ENCODE measurements around the gene WDR77.
A peak's percentile ranks its signal among the peaks of the same experiment; 100 is the strongest.

WDR77 gene

DNA sequence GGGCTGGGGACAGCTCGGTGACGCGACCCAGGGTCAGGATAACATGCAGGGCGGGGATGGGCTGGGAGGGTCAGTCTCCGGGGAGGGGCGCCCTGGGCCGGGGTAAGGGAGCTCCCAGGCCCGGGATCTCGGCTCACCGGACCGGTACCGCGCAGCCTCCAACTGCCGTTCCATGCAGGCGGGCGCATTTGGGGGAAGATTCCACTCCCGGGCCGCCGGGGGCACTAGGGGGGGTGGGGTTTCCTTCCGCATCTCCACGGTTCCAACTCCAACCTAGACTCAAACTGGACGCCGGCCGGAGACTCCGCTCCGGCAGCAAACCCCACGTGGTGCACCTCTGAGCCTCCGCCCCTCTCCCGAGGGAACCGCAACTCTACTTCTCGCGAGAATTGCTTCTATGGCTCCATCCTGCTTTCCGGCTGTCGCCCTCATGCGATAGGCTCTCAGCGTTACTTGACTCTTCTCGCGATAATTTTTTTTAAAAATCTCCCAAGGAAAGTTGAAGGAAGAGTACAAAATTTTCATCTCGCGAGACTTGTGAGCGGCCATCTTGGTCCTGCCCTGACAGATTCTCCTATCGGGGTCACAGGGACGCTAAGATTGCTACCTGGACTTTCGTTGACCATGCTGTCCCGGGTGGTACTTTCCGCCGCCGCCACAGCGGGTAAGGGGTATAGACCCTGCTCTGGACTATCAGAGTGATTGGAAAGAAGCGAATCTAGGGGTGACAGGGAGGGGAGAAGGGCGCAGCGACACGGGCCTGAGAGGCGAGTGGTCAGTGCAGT, at the start of gene WDR77, which contains the start of gene ATP5PB:
TSS of gene WDR77 (minus strand) at position 339 of the 785 bp plus-strand sequence. CDS start at position 252, 87 bp downstream.
TSS of gene ATP5PB (plus strand) at position 547 of the 785 bp plus-strand sequence. CDS start at position 625, 78 bp downstream.
- peak; percentile 79 to 89 (median 83) for DNase-seq (ENCODE audit: low read depth in 3 of 3)

DNA sequence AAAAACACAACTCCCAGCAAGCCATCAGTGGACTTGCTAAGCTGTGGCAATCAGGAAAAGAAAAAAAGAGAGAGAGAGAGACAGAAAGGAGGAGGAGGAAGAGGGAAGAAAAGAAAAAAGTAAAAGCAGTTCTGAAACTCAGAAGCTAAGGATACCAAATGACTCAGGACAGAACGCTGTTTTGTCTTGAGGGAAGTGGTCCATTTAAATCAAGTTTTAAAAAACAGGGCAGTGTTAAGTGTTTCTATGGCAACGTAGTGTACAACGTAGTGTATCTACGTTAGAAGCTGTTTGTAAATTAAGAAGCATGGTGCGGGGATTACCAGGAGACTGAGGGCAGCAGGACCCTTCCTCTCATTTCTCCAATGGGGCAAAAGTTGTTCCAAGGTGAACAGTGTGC, 48.5 kb upstream of the WDR77 start:
- no peak for DNase-seq (ENCODE audit: low read depth in 3 of 3)

DNA sequence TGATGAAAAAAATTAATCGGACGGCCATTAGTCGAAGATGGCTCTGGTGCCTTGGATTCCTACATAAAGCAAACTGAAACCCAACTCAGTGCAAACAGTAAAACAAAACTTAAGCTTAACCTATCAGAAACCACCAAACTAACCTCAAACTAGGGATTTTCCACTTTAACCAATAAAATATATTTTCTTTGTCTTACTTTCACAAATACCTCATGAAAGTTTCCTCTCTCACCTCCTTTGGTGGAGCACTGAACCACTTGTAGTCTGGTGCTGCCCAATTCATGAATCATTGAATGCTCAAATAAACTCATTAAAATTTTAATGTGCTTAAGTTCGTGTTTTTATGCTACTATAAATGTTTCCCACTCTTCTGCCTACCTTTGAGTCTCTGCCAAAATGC, 47.3 kb upstream of the WDR77 start:
- DNase-seq (ENCODE audit: low read depth in 3 of 3): no peak

DNA sequence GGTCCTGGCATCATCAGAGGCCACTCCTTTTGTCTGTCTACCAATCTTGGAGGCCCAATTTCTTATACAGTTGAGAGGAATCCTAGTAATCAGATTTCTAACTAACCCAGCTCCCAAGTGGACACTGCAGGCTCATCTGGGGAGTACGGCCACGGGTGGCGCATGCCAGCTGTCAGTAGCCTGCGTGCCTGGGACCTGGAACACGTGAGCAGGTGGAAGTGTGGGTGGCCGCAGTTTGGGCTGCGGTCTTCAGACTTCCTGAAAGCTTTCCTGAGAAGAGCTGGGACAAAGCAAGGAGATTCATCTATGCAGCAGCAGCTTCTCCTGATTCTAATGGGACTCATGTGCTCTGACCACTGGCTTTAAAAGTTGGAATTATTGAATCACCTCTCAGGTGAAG, 42.0 kb upstream of the WDR77 start:
- DNase-seq (ENCODE audit: low read depth in 3 of 3): no peak

DNA sequence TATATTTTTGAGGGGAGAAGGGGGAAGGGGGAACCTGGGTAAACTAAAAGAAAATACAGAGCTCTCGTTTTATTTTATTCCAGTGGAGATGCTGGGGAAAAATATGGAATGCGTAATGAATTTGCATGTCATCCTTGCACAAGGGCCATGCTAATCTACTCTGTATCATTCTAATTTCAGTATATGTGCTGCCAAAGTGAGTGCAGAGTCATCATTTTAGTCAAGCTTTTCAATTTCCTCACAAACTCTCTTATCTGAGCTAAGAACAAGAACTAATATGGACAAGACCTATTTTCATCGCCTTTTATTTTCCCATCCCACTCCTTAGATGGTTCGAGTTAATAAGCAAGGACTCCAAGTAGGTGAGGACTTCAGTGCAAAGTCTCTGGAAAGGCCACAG, 41.2 kb upstream of the WDR77 start:
- DNase-seq (ENCODE audit: low read depth in 3 of 3): no peak

DNA sequence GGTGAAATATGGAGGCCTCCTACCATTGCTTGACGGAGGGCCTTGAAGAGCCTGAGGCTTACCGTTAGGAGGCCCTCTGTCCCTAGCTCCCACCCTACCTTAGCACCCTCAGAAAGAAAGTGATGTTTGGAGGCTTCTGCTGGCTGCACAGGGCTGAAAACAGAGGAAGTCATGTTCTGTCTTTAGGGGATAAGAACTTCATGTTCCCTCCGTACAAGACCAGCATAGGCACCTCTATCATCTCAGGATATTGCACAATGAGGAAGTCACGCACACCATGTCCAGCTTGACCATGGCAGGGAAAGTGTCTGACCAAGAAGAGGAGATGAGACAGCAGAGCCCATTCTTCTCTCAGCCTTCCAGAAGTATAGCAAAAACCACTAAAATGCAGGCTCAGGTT, 40.5 kb upstream of the WDR77 start:
- no peak for DNase-seq (ENCODE audit: low read depth in 3 of 3)

DNA sequence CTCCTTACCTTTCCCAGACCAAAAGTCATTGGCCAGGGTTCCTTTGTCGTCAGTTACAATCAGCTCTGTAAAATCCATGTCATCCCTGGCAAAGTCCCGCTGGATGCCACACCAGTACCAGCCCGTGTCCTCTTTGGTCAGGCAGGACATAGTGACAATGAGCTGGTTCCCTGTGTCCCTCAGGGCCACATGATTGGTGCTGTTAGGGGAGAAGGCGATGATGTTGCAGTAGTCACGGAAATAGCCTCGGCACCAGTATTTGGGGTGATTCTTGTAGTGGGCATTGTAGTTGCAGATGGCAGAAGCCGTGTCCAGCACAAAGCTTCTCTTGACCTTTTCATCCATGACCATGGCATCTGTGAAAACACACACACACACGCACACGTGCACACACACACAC, 39.6 kb upstream of the WDR77 start:
- no peak for DNase-seq (ENCODE audit: low read depth in 3 of 3)

DNA sequence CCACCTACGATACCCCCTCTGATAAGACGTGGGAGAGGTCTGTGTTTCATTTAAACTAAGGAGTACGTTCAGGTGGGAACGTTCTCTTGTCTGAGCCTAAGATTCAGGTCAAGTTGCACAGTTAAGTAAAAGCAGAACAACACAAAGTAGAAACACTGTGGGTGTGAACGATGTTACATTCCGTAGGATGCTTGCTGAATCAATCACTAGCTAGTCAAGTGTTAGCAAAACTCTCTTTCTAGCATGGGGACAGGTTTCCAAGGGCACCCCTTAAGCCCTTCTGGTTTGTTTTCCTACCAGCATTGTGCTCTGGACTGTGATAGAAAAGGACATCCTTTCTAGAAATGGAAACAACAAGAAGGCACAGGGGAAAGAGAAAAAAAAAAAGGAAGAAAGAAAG, 38.1 kb upstream of the WDR77 start:
- DNase-seq (ENCODE audit: low read depth in 3 of 3): no peak

DNA sequence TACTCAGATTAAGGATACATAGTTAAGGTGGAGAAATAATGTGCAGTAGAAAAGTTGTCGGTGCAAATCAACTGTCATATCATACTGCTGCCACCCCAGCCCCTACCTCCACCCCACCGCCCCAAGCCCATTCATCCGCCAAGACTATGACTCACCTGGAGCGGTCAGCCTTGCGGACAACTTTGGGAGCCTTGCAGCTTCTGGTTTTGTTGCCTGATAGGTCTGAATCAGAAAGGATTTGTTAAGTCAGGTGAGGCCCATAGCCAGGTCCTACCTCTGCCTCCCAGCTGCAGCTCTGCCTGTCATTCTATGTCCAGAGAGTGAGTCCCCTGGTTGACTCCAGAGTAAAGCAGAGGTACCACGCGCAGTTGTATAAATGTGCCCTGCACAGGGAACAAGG, 37.4 kb upstream of the WDR77 start:
- no peak for DNase-seq (ENCODE audit: low read depth in 3 of 3)

DNA sequence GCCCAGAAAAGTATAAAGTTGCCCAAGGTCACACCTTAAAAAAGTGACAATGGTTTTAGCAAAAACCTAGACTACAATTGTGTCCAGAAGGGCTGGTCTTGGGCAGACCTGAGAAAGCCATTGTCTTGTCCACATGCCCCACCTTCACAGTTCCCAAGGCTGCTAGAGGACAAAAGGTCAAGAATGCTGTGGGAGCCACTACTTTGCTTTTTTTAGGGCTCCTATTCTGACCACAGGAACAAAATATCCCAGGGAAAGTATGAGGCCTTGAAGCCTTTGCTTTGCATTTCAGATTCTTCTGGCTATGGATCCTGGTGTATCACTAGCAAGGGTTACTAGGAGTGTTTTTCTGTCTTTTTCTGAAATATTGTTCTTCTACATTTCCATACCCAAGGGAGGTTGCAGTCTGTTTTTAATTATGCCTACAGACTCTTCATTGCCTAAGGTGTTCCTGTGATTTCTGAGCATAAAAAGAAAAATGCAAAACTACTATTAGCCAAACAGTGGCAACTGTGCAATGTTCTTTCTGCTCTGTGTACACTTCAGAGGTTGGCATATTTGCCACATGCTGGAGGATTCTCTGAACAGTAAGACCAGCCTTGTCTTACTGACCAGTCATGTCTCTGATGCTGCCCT, 35.5 kb upstream of the WDR77 start:
- no peak for DNase-seq (ENCODE audit: low read depth in 3 of 3)

DNA sequence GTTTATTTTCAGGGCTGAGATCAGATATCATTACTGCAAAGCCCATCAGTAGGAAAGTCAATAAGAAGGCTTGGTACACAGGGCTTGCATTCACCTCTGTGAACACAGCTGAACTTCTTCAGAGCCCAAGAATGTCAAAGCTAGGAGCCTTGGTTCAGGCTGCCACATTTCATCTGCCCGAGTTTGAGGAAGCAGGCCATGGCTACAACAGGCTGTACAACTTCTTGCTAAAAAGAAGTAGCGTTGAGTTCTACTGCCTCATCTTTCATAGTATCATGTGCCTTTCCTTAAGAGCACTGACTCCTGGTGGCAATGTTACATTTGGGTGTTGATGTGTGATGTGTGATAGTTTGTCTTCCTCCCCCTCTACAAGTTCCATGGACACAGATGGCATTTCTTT, 34.8 kb upstream of the WDR77 start:
- DNase-seq (ENCODE audit: low read depth in 3 of 3): no peak

DNA sequence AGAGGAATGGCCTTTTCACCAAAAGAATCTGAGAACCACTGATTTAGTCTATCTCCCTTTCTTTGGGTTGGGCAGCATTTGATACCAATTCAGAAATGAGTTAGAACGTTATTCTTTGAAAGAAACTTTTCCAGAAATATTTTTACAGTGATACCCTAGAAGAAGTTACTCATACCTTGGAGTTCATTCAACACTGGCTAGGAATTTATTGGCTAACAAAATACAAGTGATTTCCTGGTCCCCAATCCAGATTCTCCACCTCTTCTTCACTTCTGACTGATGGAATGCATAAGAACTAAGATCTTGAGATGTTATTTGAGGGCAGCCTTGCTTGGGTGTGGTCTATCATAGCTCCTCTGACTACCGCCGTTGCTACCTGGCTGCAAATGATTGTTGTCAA, 34.1 kb upstream of the WDR77 start:
- no peak for DNase-seq (ENCODE audit: low read depth in 3 of 3)

DNA sequence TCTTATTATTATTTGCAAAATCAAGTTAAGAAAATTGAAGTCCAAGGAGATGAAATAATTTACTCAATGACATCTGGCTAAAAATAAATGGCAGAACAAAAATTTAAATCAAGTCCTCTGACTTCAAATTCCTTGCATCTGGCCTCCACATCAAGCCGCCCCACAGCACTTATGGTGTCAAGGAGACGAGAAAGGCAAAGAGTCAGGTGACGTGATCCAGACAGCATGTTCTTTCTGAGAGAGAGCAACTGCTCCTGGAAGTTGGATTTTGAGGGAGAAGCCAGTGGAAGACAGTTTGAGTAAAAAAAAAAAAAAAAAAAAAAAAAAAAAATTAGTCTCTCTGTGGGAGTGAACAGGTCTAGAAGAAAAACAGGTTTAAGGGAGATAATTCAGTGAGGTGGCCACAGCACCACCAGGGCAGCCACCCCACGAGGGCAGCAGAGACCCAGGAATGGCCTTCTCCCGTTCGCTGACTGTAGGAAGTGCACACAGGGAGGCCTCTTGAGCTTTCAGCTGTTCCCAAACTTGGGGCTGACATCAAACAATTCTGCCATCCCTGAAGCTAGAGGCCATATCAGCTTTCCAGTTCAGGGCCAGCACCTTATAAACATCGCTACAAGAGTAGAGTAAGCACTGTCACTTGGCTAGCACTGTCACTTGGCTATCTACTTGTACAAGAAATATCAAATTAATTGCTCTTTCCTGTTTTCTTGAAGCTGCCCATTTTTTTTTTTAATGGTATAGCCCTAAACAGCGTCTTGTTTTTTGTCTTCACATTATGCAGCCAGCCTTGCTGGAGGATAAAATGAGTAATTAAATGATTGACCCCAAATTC, 32.5 kb upstream of the WDR77 start:
- DNase-seq (ENCODE audit: low read depth in 3 of 3): peak in 2 of 3 donors; percentile 40 to 51

DNA sequence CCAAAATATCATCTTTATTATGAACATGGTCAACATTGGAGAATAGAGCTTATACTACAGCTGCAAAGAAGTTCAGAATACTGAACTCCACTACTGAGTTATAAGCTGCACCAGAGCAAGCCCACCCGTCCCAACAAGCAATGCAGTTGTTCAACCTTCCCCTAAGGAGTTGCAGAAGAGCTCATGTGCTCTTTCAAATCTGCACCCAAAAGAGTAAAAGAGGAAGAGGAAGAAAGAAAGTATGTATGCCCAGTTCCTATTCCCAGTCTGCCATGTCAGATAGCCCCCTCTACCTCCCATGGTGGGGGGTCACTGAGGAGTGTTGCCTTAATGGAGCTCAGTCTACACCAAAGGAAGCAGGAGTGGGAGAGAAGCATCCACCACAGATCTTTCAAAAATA, 31.6 kb upstream of the WDR77 start:
- DNase-seq (ENCODE audit: low read depth in 3 of 3): no peak

DNA sequence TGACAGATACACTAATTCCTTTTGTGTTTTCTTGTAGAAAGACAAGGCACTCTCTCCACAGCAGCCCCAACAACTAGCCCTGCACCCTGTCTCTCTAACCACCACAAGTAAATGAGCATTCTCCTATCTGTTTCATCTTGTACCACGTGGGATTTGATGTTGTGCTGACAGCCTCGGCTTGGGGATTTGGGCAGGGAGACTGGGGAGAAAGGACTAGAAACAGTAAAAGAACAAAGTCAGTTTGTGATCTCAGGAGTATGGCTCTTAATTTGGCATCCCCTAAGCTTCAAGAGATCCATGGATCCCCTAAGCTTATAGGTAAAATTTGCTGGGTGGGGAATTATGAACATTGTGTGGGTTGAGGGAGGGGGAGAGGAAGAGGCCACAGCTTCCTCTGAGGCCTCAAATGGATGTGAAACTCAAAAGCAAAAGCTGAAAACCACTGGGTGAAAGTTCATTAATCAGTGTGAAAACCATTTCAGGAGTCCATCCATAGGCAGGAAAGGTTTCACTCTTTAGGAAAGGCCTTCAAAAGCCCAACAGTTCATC, 27.8 kb upstream of the WDR77 start:
- peak in 2 of 3 donors; percentile 18 to 22 for DNase-seq (ENCODE audit: low read depth in 3 of 3)

DNA sequence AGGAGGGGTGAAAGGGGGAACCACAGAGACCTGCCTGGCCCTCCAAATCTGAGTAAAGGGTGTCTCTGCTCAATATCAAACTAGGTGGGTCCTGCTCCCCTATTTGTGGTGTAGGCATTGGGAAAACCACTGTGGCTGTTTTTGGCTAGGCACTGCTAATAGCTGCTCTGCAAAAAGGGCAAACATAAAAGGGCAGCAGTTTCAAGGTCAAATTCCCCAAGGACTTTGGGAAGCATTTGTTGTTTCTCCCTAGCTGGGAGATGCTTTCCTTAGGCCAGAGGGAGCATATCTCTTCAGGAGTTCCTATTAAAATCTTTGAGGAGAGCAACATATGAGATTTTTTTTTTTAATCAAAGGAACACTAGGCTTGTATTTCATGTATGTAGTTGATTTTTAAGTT, 27.2 kb upstream of the WDR77 start:
- DNase-seq (ENCODE audit: low read depth in 3 of 3): no peak

DNA sequence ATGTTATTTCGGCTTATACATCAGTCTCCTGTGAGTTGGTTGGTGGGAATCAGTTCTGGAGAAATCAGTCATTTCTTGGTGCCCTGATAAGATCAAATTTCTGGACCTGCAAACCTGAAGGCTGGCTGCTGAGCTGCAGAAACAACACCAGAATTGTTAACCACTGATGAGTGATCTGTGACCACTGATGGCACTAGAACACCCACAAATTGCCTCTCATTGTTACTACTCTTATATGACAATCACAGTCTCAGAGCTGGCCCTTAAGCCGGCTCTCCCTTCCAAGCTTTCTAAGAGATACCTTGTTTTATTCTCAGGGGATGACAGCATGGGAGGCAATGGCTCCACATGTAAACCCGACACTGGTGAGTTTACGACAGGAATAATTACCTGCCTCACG, 26.6 kb upstream of the WDR77 start:
- peak in 2 of 3 donors; percentile 34 to 52 for DNase-seq (ENCODE audit: low read depth in 3 of 3)

DNA sequence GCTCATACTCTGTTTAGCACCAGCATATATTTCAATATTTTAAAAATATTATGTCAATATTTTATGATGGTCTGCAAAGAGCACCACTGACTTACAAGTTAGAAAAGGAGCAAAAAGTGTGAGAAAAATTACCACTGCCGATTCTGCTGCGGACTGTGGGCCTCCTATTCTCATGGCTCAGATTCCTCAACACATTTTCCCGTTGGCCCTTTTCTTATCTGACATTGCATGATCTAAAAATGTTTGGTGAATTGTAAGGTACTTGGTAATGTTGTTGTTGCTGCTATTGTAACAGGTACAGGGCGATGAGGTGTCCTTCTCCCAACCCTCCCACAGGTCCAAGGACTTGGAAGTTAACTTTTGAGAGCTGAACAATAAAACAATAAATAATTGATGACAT, 25.5 kb upstream of the WDR77 start:
- DNase-seq (ENCODE audit: low read depth in 3 of 3): no peak

DNA sequence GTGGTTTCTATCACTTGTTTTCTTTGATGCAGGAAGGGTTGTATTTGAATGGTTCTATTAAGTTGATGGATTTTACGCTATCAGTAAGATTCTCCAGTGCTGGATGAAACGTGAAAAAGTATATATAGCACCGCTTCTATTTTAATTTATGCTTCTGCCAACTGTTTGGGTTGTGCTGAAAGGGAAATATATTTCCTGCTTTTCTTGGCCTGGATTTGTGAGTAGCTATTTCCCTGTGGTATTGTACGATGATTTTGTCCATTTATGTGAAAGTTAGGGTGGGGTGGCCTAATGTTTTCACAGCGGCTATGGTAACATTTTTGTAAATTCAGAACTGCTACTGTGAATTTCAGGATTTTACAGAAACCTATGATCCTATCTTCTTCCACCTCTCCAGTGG, 25.1 kb upstream of the WDR77 start:
- DNase-seq (ENCODE audit: low read depth in 3 of 3): no peak

DNA sequence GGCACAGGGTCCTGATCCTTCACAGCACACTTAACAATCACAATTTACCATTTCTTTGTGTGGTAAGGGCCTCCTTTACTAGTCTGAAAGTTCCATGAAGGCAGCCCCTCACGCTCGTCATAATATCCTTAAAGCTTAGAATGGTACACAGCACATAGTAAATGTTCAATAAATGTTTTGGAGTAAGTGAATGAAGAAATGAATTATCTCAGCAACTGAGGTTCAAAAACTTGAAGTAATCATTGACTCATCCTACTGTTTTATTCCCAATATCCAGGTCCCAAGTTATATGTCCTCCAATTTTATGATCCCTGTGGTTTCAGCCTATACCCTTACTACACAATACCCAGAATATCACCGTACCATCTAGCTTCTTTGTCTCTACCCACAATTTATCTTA, 22.5 kb upstream of the WDR77 start:
- DNase-seq (ENCODE audit: low read depth in 3 of 3): no peak

DNA sequence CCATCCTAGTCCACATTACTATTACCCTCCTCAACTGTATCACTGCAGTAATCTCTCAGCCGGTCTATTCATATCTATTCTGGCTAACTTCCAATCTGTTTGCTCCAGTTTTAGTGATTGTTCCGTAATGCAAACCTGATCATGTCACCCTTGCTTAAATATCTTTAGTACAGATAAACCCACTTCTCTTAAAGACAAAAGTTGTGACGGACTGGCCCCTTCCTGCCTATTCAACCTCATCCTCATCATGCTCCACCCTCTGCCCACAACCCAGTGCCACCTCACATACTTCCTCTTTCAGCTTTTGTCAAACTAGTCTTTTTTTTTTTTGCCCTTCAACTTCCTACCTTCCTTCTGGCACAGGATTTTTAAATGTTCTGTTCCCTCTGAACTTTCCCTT, 22.0 kb upstream of the WDR77 start:
- DNase-seq (ENCODE audit: low read depth in 3 of 3): peak in 2 of 3 donors; percentile 36 to 42

DNA sequence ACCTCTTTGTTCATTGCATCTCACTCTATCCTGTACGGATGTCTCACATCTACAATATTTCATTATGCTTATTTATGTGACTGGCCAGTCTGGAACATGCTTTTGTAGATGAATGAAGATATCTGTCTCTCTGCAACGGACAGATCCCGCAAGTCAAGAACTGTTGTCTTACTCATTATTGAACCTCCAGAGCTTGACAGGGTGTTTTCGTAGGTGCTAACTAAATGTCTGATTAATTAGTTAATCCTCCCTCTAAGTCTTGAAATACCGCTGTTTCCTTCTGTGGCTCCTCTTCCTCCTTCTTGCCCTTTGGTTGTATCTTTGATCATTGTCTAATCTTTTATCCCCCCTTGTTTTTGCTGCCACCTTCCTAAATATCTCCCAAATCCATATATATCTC, 21.5 kb upstream of the WDR77 start:
- DNase-seq (ENCODE audit: low read depth in 3 of 3): no peak
